ENCODE data around the gene MST1R. TPM values are rescaled to one million over a fixed set of nuclear protein-coding genes. Genes with fewer than 3 reads are reported as not detected.

MST1R gene
- total RNA-seq, 1 donor from 2014 or later: 5.7 TPM

- no peak for DNase-seq
Observed at GRCh38 chr3:49876567-49876966, 27.1 kb downstream of the MST1R start.

- no peak for DNase-seq
Observed at GRCh38 chr3:49873623-49874022, 30.1 kb downstream of the MST1R start.

GRCh38 chr3:49872801-49873281, 30.8 kb downstream of the MST1R start:
- peak; percentile 12 for DNase-seq

GRCh38 chr3:49871531-49872153, 32.0 kb downstream of the MST1R start:
- no peak for DNase-seq

GRCh38 chr3:49869525-49870126, 34.0 kb downstream of the MST1R start, which contains the start of gene CAMKV:
Gene CAMKV, minus strand, starts transcription at chr3:49869906. Its CDS starts 7,518 bp downstream, at chr3:49862388.
- peak; percentile 7 for DNase-seq

- DNase-seq: no peak
Observed at GRCh38 chr3:49868862-49869466, 34.7 kb downstream of the MST1R start.

- peak; percentile 58 for DNase-seq
Observed at GRCh38 chr3:49867871-49868321, 35.8 kb downstream of the MST1R start.

GRCh38 chr3:49867400-49867799, 36.3 kb downstream of the MST1R start:
- DNase-seq: no peak

- DNase-seq: no peak
Observed at GRCh38 chr3:49865198-49865784, 38.4 kb downstream of the MST1R start.

GRCh38 chr3:49864505-49864904, 39.2 kb downstream of the MST1R start:
- DNase-seq: no peak

GRCh38 chr3:49859576-49860305, 43.9 kb downstream of the MST1R start:
- no peak for DNase-seq

- DNase-seq: peak; percentile 98
Observed at GRCh38 chr3:49856181-49857005, 47.3 kb downstream of the MST1R start, which contains the start of gene TRAIP. Gene TRAIP, minus strand, starts transcription at chr3:49856564. Its CDS starts 111 bp downstream, at chr3:49856453.

- DNase-seq: no peak
Observed at GRCh38 chr3:49855662-49856061, 48.0 kb downstream of the MST1R start.

- no peak for DNase-seq
Observed at GRCh38 chr3:49845694-49846093, 58.0 kb downstream of the MST1R start.

GRCh38 chr3:49844464-49845183, 59.0 kb downstream of the MST1R start:
- no peak for DNase-seq

- DNase-seq: no peak
Observed at GRCh38 chr3:49842843-49843517, 60.7 kb downstream of the MST1R start.

GRCh38 chr3:49841806-49842205, 61.9 kb downstream of the MST1R start:
- DNase-seq: no peak

GRCh38 chr3:49841126-49841696, 62.5 kb downstream of the MST1R start:
- peak; percentile 18 for DNase-seq

- DNase-seq: peak; percentile 82
Observed at GRCh38 chr3:49840388-49840787, 63.3 kb downstream of the MST1R start.
